Smooth muscle cell of the coronary artery (primary cell): ENCODE measurements around the gene VWDE. TPM values are rescaled to one million over a fixed set of nuclear protein-coding genes. Genes with fewer than 3 reads are reported as not detected.

ENCODE experiments used
- total RNA-seq: library from RNA; depleted of rRNA; stranded (reverse); fragments of >200 nt; gene quantifications from 2 replicates; pipeline ENCODE4 v1.2.3, GENCODE V29; 2014; ENCODE audit warnings: low replicate concordance

Gene VWDE
- 0.08 TPM in 1 of 2 replicates, not detected in the other for total RNA-seq

GRCh38 chr7:12403287-12404181 lies at the start of gene VWDE:
VWDE (minus strand) TSS chr7:12403865; CDS start chr7:12403716, 149 bp downstream.

Other genes with a start within 250 kb of the VWDE start
- gene TMEM106B, start 192.6 kb downstream of the VWDE start, total RNA-seq = 28.6 and 31.4 TPM in 2 replicates
- gene SCIN, start 166.9 kb upstream of the VWDE start, total RNA-seq = 0.23 and 0.75 TPM in 2 replicates